ENCODE results near the gene HOXA7.

The HOXA7 gene

DNA sequence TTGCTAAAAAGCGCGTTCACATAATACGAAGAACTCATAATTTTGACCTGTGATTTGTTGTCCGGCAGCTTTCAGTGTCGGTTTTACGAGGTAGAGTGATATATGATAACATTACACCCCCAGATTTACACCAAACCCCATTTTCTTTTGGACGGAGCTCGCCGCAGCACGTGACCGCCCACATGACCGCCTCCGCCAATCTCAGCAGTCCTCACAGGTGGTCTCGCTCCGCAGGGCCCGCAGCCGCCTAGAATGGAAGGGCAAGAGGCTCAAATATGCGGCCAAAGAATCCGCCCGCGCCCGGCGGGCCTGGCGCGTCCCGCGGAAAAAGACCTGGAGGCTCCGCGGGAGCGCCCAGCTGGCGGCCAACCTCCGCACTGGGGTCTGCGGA lies at the start of gene HOXA7:
TSS of gene HOXA7 (minus strand) at position 168 of the 391 bp plus-strand sequence. CDS start at position 38, 130 bp downstream.
- no peak within 1 kb of the TSS for H3K4me3 ChIP-seq (ENCODE audit: low read length)
- H3K9me3 ChIP-seq (ENCODE audit: control insufficient read depth, low read length), result no peaks in the 10 kb centered on the region
- peaks cover 100% of the 10 kb centered on the region for H3K27me3 ChIP-seq (ENCODE audit: control insufficient read depth, insufficient read depth, low read length)
- no peaks in the 10 kb centered on the region for H3K36me3 ChIP-seq (ENCODE audit: control insufficient read depth, insufficient read depth, low read length)
- peaks cover 43% of the 10 kb centered on the region for H3K4me1 ChIP-seq (ENCODE audit: control insufficient read depth, insufficient read depth, low read length)
- no peak within 1 kb of the TSS for H3K9ac ChIP-seq (ENCODE audit: low read length)

DNA sequence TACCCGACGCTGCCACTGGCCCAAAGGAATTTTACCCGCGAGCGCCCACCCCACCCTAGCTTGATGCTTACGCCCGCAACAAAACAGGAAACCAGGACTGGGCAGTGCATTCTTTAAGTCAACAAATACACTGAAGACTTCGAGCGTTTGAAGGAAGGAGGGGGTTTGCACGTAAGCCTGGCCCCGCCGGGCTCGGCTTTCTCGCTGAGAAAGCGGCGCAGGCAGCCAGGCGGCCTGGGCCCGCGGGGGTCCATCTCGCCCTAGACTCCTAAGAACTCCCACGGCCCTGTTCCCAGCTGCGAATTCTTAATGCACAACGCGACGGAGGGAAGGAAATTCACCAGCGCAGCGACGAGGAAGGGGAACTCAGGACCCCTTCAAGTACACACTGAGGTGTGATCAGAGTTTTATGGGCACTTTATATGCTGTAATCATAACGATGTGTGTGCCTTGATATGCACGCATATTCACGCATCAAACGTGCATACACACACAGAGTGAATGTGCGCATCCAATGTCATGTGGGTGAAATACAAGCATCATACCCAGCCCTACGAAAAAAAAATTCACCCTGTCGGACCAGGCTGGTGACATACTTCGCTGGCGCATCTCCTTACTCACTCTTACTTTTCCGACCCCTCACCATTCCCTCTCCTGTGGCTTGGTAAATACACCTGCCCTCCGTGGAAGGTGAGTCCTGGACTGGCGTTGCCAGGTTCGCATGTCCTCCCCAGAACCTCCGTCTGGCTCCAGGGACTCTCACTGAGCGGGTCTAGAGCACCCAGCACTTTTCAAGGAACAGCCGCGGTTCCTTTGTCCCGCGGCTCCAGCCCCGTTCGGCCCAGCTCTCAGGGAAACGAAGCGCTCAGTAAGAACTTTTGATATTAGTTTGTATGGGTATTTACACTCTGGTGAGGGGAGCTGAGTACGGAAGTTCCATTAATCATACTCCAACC lies 49.1 kb upstream of the HOXA7 start:
- Histone ChIP-seq H3K9me3 (ENCODE audit: control insufficient read depth, low read length) (no peaks in the 10 kb centered on the region), H3K36me3 (ENCODE audit: control insufficient read depth, insufficient read depth, low read length) (no peaks in the 10 kb centered on the region), H3K4me1 (ENCODE audit: control insufficient read depth, insufficient read depth, low read length) (peaks cover 32% of the 10 kb centered on the region), H3K4me3 (ENCODE audit: low read length) (no peak overlapping the region), H3K27me3 (ENCODE audit: control insufficient read depth, insufficient read depth, low read length) (peaks cover 100% of the 10 kb centered on the region), H3K9ac (ENCODE audit: low read length) (no peak overlapping the region)

DNA sequence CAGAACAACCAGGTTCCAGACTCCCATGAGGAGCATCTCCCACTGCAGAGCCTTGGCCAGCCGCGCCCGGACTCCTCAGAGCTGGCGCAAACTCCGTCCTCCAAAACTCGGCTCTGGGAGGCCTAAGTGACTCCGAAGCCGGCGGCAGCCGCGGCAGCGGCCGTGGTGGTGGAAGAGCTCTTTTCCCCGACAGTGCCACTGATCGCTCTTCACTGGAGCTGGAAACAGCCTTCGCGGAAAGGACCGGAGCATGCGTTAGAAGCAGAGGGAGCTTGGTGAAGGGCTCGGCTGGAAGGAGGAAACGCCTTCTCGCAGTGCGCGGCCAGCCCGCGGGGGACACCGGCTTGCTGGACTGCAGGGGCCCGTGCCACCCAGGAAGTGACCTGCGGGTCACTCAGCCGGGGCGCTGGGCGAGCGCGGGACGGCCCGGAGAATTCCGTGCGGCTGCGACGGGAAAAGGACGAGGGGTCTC lies 48.4 kb upstream of the HOXA7 start:
- peaks cover 33% of the 10 kb centered on the region for H3K4me1 ChIP-seq (ENCODE audit: control insufficient read depth, insufficient read depth, low read length)
- no peak overlapping the region for H3K4me3 ChIP-seq (ENCODE audit: low read length)
- peaks cover 100% of the 10 kb centered on the region for H3K27me3 ChIP-seq (ENCODE audit: control insufficient read depth, insufficient read depth, low read length)
- H3K36me3 ChIP-seq (ENCODE audit: control insufficient read depth, insufficient read depth, low read length), result no peaks in the 10 kb centered on the region
- no peaks in the 10 kb centered on the region for H3K9me3 ChIP-seq (ENCODE audit: control insufficient read depth, low read length)
- no peak overlapping the region for H3K9ac ChIP-seq (ENCODE audit: low read length)

DNA sequence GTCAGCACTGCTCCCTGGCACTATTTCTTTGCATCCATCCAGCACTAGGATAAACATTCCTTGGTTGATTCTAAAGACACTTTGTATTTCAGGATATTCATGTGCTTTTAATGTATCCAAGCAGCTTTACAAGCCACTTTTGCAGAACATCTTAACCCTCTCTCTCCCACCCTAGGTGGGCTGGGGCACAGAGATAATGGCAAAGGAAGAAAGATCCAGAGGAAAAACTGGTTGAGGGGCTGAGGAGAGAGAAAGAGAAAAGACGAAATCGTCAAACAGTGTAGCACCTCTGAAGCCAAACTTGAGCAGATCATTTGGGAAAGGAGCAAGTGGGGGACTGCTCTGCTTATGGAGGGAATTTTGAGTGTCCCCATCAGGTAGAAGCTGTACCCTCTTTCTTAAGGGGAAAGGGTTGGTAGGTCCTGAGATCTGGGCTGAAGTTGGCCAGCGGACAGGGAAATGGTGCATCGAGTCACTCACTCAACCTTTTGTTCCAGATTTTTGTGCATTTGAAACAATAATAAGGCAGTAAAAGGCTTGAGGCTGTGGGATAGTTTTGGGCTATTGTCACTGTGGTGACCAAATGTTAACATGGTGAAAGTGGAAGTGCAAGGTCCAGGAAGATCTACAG lies 47.6 kb upstream of the HOXA7 start:
- Histone ChIP-seq H3K9me3 (ENCODE audit: control insufficient read depth, low read length) (no peaks in the 10 kb centered on the region), H3K4me1 (ENCODE audit: control insufficient read depth, insufficient read depth, low read length) (peaks cover 36% of the 10 kb centered on the region), H3K36me3 (ENCODE audit: control insufficient read depth, insufficient read depth, low read length) (no peaks in the 10 kb centered on the region), H3K4me3 (ENCODE audit: low read length) (no peak overlapping the region), H3K9ac (ENCODE audit: low read length) (no peak overlapping the region), H3K27me3 (ENCODE audit: control insufficient read depth, insufficient read depth, low read length) (peaks cover 97% of the 10 kb centered on the region)

DNA sequence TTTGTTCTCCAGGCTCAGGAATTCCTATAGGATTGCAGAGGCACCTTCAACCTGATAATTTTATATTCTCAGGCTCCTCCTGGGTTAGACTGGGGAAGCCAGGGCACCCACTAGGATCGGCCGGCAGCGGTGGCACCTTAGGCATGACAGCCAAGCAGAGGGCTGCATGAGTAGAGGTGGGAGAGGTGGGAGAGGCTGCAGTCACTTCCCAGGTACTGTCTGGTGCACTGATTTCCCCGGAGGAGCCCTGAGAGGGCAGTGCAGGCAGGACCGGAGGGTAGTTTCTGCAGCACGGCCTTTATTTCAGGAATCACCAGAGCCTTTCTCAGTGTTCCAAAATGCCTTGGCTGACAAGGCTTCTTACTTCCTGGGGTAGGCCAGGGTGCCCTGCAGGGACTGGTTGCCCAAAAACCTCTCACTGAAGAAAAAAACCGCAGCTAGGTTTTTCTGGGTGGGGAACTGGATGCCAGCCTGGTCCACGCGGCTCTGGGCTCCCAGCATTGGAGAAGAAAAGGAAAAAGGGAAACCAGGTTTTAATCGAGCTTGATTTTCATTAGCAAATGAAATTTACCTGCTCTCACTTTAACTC lies 47.0 kb upstream of the HOXA7 start:
- no peak overlapping the region for H3K9ac ChIP-seq (ENCODE audit: low read length)
- peaks cover 97% of the 10 kb centered on the region for H3K27me3 ChIP-seq (ENCODE audit: control insufficient read depth, insufficient read depth, low read length)
- H3K4me3 ChIP-seq (ENCODE audit: low read length), result no peak overlapping the region

DNA sequence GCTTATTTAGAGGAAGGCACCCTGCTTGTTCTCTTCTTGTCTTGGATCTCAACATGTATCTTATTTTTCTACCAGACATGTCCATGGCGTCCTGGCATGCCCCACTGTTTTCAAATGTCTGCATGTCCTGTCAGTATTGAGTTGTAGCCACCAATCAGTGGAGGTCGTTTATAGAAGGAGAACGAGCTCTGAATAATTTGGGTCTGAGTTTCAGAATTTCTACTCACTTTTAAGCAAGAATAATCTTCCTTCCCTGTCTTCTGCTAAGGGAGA lies 46.3 kb upstream of the HOXA7 start:
- peaks cover 97% of the 10 kb centered on the region for H3K27me3 ChIP-seq (ENCODE audit: control insufficient read depth, insufficient read depth, low read length)
- H3K9me3 ChIP-seq (ENCODE audit: control insufficient read depth, low read length), result no peaks in the 10 kb centered on the region
- H3K9ac ChIP-seq (ENCODE audit: low read length), result no peak overlapping the region
- H3K36me3 ChIP-seq (ENCODE audit: control insufficient read depth, insufficient read depth, low read length), result no peaks in the 10 kb centered on the region
- no peak overlapping the region for H3K4me3 ChIP-seq (ENCODE audit: low read length)
- H3K4me1 ChIP-seq (ENCODE audit: control insufficient read depth, insufficient read depth, low read length), result peaks cover 47% of the 10 kb centered on the region

More for the DNA sequence above, 47.0 kb upstream of the HOXA7 start:
- Histone ChIP-seq H3K36me3 (ENCODE audit: control insufficient read depth, insufficient read depth, low read length) (no peaks in the 10 kb centered on the region), H3K4me1 (ENCODE audit: control insufficient read depth, insufficient read depth, low read length) (peaks cover 42% of the 10 kb centered on the region), H3K9me3 (ENCODE audit: control insufficient read depth, low read length) (no peaks in the 10 kb centered on the region)

DNA sequence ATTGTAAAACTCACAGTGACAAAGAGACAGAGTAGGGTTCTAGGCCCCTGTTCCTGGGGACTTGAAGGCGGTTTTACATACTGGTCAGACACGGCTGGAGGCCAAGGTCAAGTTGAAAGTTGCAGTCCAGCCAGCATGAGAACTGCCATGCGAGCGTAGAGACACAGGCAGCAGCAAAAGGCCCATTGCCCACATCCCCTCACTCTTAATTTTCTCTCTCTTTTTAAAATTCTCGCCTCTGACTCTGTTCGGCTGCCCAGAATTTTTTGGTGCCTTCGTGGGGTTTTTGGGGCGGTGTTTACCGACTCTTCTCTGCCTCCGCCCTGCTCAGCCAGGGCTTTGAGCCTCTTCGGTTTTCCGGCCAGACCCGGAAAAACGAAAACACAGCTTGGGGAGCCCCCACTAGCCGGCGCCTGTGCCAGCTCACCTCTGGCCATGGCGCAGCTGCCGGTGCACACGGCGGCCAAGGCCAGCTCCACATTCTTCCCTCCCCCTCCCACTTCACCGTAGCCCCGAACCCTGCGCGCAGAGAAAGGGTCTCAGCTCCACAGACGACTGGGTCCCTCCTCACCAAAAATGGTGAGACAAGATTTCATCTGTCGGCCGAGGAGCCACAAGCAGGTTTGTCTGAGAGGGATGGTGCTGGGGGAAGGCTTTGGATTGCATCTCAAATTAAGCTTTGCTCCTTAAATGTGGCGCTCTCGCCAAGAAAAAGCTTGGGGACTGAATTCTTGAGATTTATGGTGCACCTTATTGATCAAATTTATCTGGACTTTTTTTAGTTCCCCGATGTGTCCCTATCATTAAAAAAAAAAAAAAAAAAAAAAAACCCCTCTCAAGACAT lies 45.8 kb upstream of the HOXA7 start:
- Histone ChIP-seq H3K4me1 (ENCODE audit: control insufficient read depth, insufficient read depth, low read length) (peaks cover 47% of the 10 kb centered on the region), H3K27me3 (ENCODE audit: control insufficient read depth, insufficient read depth, low read length) (peaks cover 97% of the 10 kb centered on the region), H3K9ac (ENCODE audit: low read length) (no peak overlapping the region), H3K9me3 (ENCODE audit: control insufficient read depth, low read length) (no peaks in the 10 kb centered on the region), H3K4me3 (ENCODE audit: low read length) (no peak overlapping the region), H3K36me3 (ENCODE audit: control insufficient read depth, insufficient read depth, low read length) (no peaks in the 10 kb centered on the region)

DNA sequence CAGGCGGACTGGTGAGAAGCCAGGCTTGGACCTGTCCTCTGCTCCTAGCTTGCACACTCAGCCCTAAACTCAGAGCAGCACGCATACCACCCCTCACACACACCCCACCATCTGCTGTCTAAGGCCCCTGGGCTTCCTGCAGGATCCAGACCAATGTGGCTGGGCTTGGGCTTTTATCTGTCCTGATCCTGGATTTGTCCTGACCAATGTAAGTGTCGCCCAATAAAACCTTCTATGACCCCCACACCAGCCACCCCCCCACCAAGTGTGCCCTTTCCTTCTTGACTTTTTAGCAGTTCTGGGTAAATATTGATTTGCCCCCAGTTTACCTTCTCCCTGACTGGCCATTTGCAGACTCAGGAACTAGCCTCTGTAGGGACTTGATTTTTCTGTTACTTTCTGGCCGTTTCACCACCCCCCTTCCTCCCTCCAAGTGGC lies 45.1 kb upstream of the HOXA7 start:
- Histone ChIP-seq H3K9me3 (ENCODE audit: control insufficient read depth, low read length) (no peaks in the 10 kb centered on the region), H3K4me3 (ENCODE audit: low read length) (peak overlapping the region; percentile 14), H3K9ac (ENCODE audit: low read length) (no peak overlapping the region), H3K36me3 (ENCODE audit: control insufficient read depth, insufficient read depth, low read length) (no peaks in the 10 kb centered on the region), H3K27me3 (ENCODE audit: control insufficient read depth, insufficient read depth, low read length) (peaks cover 97% of the 10 kb centered on the region), H3K4me1 (ENCODE audit: control insufficient read depth, insufficient read depth, low read length) (peaks cover 47% of the 10 kb centered on the region)

DNA sequence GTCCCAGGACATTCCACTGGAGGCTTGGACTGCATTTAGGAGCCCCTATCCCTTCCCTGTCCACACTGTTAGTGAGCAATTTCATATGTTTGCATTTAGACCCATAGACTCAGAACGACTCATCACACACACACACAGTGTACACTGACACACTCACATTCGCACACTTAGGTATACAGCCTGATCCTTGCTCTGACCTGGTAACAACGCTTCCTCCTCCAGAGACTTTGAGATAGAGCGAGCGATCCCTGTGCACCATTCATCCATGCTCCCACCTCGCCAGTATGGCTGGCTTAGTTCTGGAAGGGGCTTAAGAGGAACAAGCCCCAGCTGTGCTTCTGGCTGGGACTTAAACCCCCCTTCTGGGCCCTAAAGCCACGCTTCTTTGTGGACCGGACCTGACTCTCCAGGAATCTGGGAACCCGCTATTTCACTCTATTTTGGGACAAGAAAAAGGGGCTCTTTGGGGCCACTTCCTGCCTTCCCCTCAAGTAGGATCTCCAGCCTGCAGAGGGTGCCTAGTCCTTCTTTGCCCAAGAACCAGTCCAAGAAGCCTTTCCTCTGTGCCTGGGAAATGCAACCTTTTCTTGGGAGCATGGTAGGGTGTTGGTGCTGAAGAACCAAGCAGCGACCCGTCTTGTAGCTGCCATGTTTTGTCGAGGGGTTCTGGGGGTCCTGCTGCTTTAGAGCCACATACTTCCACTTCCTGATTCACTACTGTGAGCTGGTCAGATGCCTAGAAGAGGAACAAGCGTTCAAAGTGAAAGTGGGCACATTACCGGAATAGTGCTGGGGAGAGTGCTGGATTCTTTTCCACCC lies 44.5 kb upstream of the HOXA7 start:
- Histone ChIP-seq H3K4me3 (ENCODE audit: low read length) (peak overlapping the region; percentile 14), H3K9ac (ENCODE audit: low read length) (no peak overlapping the region), H3K27me3 (ENCODE audit: control insufficient read depth, insufficient read depth, low read length) (peaks cover 97% of the 10 kb centered on the region), H3K9me3 (ENCODE audit: control insufficient read depth, low read length) (no peaks in the 10 kb centered on the region), H3K4me1 (ENCODE audit: control insufficient read depth, insufficient read depth, low read length) (peaks cover 47% of the 10 kb centered on the region), H3K36me3 (ENCODE audit: control insufficient read depth, insufficient read depth, low read length) (no peaks in the 10 kb centered on the region)

DNA sequence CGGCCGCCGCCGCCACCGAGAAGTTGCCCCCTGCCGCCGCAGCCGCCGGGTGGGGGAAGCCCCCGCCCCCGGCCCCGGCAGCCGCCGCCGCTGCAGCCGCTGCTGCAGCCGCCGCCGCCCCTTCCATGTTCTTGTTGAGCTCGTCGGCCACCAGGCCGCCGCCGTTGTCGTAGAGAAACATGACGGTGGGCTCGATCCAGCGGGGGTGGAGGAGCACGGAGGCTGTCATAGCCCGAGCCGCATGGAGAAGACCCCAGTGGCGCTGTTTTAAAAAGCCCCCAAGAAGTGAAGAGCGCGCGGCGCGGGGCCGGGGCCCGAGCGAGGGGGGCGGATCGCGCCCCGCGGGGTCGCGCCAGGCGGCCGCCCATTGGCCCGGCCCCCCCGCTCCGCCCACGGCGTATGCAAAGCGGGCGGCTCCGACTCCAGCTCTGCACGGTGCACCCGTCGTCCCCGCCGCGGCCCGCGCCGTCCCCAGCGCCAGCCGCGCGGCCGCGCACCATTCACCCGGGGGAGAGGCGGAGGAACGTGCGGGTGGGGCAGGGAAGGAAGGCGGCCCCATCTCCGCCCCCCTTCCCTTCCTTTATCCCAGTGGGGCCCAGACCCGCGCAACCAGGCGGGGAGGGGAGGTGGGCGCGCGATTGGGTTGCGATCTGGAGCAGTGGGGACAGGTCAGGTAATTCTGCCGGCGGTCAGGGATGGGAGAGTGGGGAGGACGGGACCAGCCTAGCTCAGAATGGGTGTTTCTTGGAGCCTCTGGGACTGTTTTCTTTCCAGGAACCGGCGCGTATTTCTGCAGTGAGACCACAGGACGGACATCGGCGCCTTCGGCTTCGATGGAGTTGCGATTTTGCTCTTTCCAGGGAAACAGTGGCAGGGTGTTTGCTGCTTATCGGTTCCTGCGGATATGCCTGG lies 43.6 kb upstream of the HOXA7 start, which contains the start of gene HOXA13:
TSS of gene HOXA13 (minus strand) at position 243 of the 912 bp plus-strand sequence. CDS start at position 229, 14 bp downstream.
- Histone ChIP-seq H3K4me1 (ENCODE audit: control insufficient read depth, insufficient read depth, low read length) (peaks cover 40% of the 10 kb centered on the region), H3K4me3 (ENCODE audit: low read length) (peak within 1 kb of the TSS; percentile 14), H3K9me3 (ENCODE audit: control insufficient read depth, low read length) (no peaks in the 10 kb centered on the region), H3K27me3 (ENCODE audit: control insufficient read depth, insufficient read depth, low read length) (peaks cover 97% of the 10 kb centered on the region), H3K36me3 (ENCODE audit: control insufficient read depth, insufficient read depth, low read length) (no peaks in the 10 kb centered on the region), H3K9ac (ENCODE audit: low read length) (no peak within 1 kb of the TSS)
